IPS-18a (cell line): ENCODE data around the gene SCO2.

ENCODE experiments used
- H3K27ac ChIP-seq: one replicate; pipeline ENCODE4 v1.5.1; 2013; ENCODE audit warnings: low read length
- H3K27me3 ChIP-seq: one replicate; pipeline ENCODE4 v1.6.1; 2013; ENCODE audit warnings: mild to moderate bottlenecking, low read length; ENCODE audit not compliant: control insufficient read depth, insufficient read depth
- H3K36me3 ChIP-seq: one replicate; pipeline ENCODE4 v1.6.1; 2013; ENCODE audit warnings: low read depth, low read length; ENCODE audit not compliant: control insufficient read depth
- H3K4me1 ChIP-seq: one replicate; pipeline ENCODE4 v1.6.1; 2013; ENCODE audit warnings: low read depth, low read length; ENCODE audit not compliant: control insufficient read depth
- H3K4me3 ChIP-seq: one replicate; pipeline ENCODE4 v1.5.1; 2013; ENCODE audit warnings: low read length
- H3K9ac ChIP-seq: one replicate; pipeline ENCODE4 v1.6.1; 2013; ENCODE audit warnings: mild to moderate bottlenecking, low read length, moderate library complexity
- H3K9me3 ChIP-seq: one replicate; pipeline ENCODE4 v1.6.1; 2013; ENCODE audit warnings: low read depth, low read length; ENCODE audit not compliant: control insufficient read depth

Gene SCO2

DNA sequence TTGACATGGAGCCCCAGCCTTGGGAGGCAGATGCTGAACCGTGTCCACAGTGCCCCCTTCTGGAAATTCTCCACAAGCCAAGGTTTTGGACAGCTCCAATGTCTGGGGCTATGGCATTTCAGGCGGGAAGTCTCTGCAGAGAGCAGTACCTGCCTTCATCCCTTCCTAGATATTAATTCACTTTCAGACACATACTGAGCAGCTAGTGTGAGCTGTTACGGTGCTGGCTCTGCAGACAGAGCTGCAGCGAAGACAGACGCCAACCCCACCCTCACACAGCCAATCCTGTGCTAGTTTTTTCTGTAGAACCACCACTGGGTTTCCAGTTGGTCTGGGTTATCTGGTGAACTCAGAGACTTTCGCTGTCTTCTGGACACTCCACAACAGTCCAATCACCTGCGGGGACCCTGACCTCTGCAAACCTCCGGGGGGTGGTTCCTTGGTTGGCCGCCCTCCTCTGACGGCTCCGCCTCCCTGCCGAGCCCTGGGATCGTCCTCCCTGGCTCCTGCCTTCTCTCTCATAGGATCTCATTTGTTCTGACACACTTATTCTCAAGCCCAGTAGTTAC, 27.0 kb downstream of the SCO2 start:
- Histone ChIP-seq H3K27me3 (no peaks in the 10 kb centered on the region), H3K9me3 (no peaks in the 10 kb centered on the region), H3K27ac (no peak overlapping the region), H3K4me1 (peaks cover 5% of the 10 kb centered on the region), H3K9ac (no peak overlapping the region), H3K4me3 (no peak overlapping the region), H3K36me3 (no peaks in the 10 kb centered on the region)

DNA sequence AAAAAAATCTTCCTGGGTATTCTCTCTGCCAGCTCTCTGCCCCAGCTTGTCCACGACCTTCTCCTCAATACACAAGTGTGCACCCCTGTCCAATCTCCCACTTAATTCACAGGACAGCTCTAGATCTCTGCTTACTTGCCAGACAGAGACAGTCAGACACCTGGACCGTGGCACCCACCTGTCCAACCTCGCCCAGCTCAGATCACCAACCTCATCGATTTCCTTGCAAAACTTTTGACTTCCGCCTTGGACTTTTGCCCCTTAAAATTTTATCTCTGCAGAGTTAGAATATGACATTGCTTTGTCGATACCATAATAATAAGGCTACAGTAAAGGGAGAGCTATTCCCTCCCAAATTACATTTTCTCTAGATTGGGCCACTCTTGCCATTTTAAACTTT, 28.3 kb downstream of the SCO2 start:
- Histone ChIP-seq H3K36me3 (no peaks in the 10 kb centered on the region), H3K27me3 (no peaks in the 10 kb centered on the region), H3K4me3 (no peak overlapping the region), H3K9ac (no peak overlapping the region), H3K27ac (no peak overlapping the region), H3K9me3 (no peaks in the 10 kb centered on the region), H3K4me1 (peaks cover 5% of the 10 kb centered on the region)

DNA sequence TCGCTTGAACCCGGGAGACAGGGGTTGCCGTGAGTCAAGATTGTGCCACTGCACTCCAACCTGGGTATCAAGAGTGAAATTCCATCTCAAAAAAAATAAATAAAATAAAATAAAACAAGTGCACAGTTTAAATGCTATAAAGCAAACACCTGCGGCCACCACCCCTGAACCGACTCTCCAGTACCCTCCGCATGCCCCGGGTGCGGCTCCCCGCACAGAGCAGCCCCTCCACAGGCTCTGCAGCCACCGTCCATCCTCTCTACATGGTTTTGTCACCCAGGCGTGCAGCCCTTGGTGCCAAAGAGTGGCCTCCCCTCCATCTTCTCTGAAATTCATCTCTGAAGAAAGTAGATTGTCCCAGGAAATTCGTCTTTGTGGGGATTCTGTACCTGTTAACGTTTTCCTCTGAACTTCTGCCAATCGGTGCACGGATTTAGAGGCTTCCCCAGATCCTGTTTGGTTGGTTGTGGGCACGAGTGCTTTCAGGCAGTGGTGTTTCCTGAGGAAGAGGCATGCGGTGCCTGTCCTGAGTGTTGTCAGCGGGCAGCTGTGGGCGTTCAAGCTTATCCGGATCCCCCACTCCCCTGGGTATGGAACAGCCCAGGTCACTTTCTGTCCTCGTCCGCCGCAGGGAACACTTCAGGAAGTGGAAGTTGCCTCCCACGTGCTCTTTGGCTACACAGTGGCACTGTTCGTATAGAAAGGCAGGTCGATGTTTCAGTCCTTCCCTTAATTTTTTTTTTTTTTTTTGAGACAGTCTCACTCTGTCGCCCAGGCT, 34.7 kb downstream of the SCO2 start:
- H3K4me1 ChIP-seq, result no peaks in the 10 kb centered on the region
- no peak overlapping the region for H3K27ac ChIP-seq
- no peak overlapping the region for H3K4me3 ChIP-seq
- no peaks in the 10 kb centered on the region for H3K9me3 ChIP-seq
- H3K27me3 ChIP-seq, result no peaks in the 10 kb centered on the region
- no peaks in the 10 kb centered on the region for H3K36me3 ChIP-seq
- H3K9ac ChIP-seq, result no peak overlapping the region

DNA sequence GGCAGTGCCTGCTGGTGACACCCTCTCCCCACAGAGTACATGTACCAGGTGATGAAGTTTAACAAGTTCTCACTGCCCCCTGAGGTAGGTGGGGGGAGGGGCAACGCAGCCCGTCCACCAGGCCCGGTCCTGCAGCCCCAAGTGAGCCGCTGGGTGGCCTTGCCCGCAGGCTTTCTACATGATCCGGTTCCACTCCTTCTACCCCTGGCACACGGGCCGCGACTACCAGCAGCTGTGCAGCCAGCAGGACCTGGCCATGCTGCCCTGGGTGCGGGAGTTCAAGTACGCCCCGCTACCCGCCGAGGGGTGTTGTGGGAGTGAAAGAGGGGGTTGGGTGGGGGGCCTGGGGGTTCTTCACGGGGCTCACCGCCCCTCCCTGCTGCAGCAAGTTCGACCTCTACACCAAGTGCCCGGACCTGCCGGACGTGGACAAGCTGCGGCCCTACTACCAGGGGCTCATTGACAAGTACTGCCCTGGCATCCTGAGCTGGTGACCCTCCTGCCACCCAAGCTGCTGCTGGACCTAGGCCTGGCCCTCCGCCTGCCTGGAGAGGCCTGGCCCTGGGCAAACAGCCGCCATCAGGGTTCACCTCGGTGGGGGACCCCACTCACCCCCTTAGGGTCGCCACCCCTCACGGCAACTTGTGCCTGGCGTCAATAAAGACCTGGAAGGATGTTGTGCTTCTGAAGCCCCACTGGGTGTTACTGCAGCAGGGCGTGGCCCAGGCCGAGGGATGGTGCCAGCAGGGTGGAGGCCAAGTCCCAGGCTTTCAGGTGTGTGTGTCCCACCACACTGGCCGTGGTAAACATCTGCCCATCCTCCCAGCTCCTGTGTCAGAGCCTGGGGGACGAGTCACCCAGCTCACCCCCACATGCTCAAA, 35.8 kb downstream of the SCO2 start:
- Histone ChIP-seq H3K27ac (no peak overlapping the region), H3K36me3 (no peaks in the 10 kb centered on the region), H3K9me3 (no peaks in the 10 kb centered on the region), H3K27me3 (no peaks in the 10 kb centered on the region), H3K9ac (no peak overlapping the region), H3K4me1 (no peaks in the 10 kb centered on the region), H3K4me3 (no peak overlapping the region)

DNA sequence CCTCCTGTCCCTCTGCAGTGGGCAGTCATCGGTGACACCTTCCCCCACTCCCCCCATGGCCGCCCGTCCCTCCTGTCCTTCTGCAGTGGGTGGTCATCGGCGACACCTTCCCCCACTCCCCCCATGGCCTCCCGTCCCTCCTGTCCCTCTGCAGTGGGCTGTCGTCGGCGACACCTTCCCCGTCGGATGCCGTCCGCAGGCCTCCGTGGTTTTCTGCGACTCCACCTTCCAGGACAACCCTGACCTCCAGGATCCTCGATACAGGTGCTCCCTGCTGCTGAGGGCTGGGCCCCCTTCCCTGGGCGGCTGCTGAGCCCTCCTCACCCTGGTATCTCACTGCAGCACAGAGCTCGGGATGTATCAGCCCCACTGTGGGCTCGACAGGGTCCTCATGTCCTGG, 36.5 kb downstream of the SCO2 start:
- no peaks in the 10 kb centered on the region for H3K27me3 ChIP-seq
- H3K9me3 ChIP-seq, result no peaks in the 10 kb centered on the region
- H3K4me3 ChIP-seq, result no peak overlapping the region
- H3K4me1 ChIP-seq, result no peaks in the 10 kb centered on the region
- no peak overlapping the region for H3K9ac ChIP-seq
- no peaks in the 10 kb centered on the region for H3K36me3 ChIP-seq
- no peak overlapping the region for H3K27ac ChIP-seq

DNA sequence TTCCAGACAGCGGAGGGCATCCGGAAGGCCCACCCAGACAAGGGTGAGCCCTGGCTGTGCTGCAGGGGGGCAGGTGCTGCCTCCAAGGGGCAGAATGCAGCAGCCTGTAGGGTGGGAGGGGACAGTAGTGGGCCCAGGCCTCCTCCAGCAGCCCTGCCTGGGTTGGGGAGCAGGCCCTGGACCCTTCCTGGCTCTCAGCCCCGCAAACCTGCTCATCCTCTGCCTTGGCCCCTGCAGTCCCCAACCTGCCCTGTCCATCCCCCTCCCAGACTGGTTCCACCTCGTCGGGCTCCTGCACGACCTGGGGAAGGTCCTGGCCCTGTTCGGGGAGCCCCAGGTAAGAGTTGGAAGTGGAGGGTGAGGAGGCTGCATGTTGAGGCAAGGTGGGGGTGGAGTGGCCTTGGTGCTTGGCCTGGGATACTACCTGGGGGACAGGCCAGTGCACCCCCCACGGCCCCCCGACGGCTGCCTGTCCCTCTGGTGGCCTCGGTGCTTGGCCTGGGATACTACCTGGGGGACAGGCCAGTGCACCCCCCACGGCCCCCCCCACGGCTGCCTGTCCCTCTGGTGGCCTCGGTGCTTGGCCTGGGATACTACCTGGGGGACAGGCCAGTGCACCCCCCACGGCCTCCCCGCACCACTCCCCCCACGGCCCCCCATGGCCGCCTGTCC, 37.3 kb downstream of the SCO2 start:
- no peaks in the 10 kb centered on the region for H3K9me3 ChIP-seq
- no peak overlapping the region for H3K27ac ChIP-seq
- no peaks in the 10 kb centered on the region for H3K27me3 ChIP-seq
- H3K4me3 ChIP-seq, result no peak overlapping the region
- H3K4me1 ChIP-seq, result no peaks in the 10 kb centered on the region
- no peaks in the 10 kb centered on the region for H3K36me3 ChIP-seq
- H3K9ac ChIP-seq, result no peak overlapping the region

DNA sequence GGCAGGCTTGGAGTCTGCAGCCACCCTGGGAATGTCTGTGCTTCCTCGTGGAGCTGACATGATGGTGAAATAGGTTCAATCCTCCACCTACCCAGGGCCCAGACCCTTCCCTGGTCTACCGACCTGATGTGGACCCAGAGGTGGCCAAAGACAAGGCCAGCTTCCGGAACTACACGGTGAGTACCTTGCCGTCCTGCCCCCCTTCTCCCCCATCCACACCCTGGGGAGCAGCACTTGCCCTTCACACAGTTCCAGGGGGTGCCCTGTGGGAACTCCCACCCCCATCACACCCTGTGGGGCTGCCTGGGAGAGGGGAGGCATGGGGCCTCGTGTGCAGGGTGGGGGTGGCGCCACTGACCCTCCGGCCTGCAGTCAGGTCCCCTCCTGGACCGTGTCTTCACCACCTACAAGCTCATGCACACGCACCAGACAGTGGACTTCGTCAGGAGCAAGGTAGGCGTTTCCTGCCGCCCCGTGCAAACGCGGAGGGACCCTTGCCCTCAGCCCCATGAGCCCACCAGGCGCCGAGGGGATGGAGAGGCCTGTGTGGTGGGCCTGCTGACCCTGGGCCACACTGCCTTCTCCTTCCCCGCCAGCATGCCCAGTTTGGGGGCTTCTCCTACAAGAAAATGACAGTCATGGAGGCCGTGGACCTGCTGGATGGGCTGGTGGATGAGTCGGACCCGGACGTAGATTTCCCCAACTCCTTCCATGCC, 38.0 kb downstream of the SCO2 start:
- Histone ChIP-seq H3K9ac (no peak overlapping the region), H3K27me3 (no peaks in the 10 kb centered on the region), H3K27ac (no peak overlapping the region), H3K4me1 (no peaks in the 10 kb centered on the region), H3K4me3 (no peak overlapping the region), H3K9me3 (no peaks in the 10 kb centered on the region), H3K36me3 (no peaks in the 10 kb centered on the region)

DNA sequence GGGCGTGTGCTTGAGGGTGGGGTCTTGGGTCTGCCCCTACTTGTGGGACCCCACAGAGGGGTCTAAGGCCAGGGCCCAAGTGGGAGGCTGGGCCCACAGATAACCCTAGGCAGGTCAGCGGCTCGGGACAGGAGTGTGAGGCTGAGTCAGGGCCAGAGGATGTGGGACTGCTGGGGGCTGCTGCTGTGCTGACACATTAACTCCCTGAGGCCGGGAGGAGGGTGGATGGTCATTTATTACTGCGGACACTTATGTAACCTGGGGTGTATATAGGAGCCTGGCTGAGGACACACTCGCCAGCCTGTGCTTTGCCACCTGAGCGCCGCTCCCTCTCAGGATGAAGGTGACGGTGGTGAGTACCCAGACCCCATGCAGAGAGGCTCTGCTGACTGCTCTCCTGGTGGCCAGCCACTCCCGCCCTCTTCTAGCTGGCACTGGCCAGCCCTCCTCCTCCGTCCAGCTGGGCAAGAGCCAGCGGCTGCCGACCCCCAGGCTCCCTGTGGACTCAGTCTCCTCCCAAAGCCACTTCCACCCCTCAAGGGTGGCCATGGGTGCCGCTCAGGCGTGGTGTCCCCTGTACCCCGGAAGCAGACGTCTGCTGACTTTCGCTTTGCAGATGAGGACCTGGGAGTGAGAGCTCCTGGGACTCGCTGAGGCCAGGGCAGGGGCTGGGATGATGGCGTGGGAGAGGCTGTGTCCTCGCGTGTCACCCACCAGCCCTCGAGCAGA, 38.7 kb downstream of the SCO2 start, which contains the start of gene MIOX:
Gene MIOX, plus strand, starts transcription at position 299 of the 729 bp plus-strand sequence. Its CDS starts 39 bp downstream, at position 338.
- Histone ChIP-seq H3K9ac (no peak within 1 kb of the TSS), H3K27me3 (no peaks in the 10 kb centered on the region)

DNA sequence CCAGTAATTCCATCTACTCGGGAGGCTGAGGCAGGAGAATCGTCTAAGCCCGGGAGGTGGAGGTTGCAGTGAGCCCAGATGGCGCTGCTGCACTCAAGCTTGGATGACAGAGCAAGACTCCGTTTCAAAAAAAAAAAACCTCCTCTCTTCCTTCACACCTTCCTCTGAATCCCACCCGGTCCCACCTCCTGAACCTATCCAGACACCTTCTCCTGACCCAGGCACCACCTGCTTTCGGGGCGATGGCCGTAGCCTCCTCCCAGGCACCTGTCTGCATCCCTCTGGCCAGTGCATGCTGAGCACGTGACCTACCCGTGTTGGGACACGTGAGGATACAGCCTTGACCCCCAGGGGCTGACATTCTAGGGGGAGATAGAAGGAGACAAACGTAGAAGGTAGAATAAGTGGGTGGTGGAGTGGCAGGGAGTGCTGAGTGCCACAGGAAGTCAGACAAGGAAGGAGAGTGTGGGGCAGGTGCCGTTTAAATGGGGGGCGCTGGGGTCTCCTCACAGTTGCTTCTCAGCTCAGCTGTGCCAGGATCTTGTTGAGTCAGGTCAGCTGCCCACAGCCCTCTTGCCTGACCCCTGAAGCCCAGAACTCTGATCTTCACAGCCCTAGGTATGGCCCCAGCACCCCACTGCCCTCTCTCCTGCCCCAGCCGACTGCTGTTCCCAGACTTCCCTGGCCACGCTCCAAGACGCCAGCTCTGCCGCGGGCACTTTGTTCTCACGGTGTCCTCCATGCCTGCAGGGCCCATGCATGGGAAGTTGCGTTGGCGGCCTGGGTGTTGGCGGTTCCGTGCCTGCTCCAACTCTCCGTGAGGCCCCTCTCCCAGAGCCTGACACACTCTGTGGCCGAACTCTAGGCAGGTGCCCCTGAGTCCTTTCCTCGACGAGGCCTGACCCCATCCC, 39.9 kb downstream of the SCO2 start:
- H3K9ac ChIP-seq, result no peak overlapping the region

More for the DNA sequence above, 38.7 kb downstream of the SCO2 start, which contains the start of gene MIOX:
- Histone ChIP-seq H3K4me1 (no peaks in the 10 kb centered on the region), H3K27ac (no peak within 1 kb of the TSS), H3K4me3 (no peak within 1 kb of the TSS), H3K36me3 (no peaks in the 10 kb centered on the region), H3K9me3 (no peaks in the 10 kb centered on the region)

More for the DNA sequence above, 39.9 kb downstream of the SCO2 start:
- Histone ChIP-seq H3K9me3 (no peaks in the 10 kb centered on the region), H3K27me3 (peaks cover 8% of the 10 kb centered on the region), H3K4me1 (no peaks in the 10 kb centered on the region), H3K27ac (no peak overlapping the region), H3K36me3 (no peaks in the 10 kb centered on the region), H3K4me3 (no peak overlapping the region)
